HL-60 (cell line): Measurements from ENCODE around the gene RTL10.

Source experiments
- DNase-seq, 2 experiments: peaks; one replicate each; pipeline ENCODE4 v3.0.0-alpha.2; 2010 to 2020; ENCODE audit warnings: low read depth in 1 of 2, low spot score in 1 of 2
- H3K27ac ChIP-seq: fragments of 250-450 bp; sonication (Bioruptor Pico); replicated peaks from 2 replicates; pipeline ENCODE4 v1.5.1; 2020; ENCODE audit warnings: mild to moderate bottlenecking, moderate library complexity
- H3K27me3 ChIP-seq: fragments of 250-450 bp; sonication (Bioruptor Pico); 2 replicates; pipeline ENCODE4 v1.5.1; 2021; ENCODE audit warnings: mild to moderate bottlenecking, moderate library complexity; ENCODE audit not compliant: insufficient read depth, poor library complexity, severe bottlenecking
- H3K4me3 ChIP-seq: replicated peaks from 2 replicates; pipeline ENCODE4 v1.5.1; 2011; ENCODE audit warnings: mild to moderate bottlenecking, control low read depth, low read length; ENCODE audit not compliant: insufficient read depth
- GABPA ChIP-seq: IDR thresholded peaks from 2 replicates; pipeline ENCODE4 v1.6.1; 2012; ENCODE audit warnings: low read depth
- POLR2AphosphoS5 ChIP-seq: IDR thresholded peaks from 2 replicates; pipeline ENCODE4 v1.6.1; 2012; ENCODE audit warnings: low read depth
- SPI1 ChIP-seq: IDR thresholded peaks from 2 replicates; pipeline ENCODE4 v1.6.1; 2012; ENCODE audit warnings: low read depth, mild to moderate bottlenecking, borderline replicate concordance
- TF ChIP-seq, protein P1 (sequence below): IDR thresholded peaks from 2 replicates; pipeline ENCODE4 v1.6.1; 2012; ENCODE audit warnings: low read depth; ENCODE audit not compliant: insufficient replicate concordance
- TF ChIP-seq, protein P2 (sequence below): IDR thresholded peaks from one replicate; pipeline ENCODE4 v1.5.1; 2011; ENCODE audit warnings: low read length, control low read depth, inconsistent platforms; ENCODE audit not compliant: insufficient read depth

Gene RTL10

DNA sequence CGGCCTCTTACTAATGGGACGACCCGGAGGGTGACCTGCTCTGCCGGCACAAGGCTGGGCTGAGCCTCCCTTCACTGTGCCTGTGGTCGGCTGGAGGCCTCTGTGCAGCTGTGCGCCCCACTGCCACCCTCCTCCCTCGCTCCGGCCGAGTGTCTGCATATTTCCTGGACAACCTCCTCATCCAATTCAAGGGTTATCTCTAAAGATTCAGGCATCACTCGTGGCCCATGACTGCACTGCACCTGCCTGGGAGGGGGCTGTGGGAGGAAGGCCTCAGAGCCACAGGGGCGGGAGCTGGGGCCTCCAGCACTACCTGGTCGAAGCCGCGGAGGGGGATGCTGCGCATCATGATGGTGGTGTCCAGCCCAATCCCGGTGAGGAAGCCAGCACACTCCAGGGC is 43.1 kb upstream of the RTL10 start:
- DNase-seq: no peak
- no peak overlapping the region for H3K27ac ChIP-seq
- no peaks in the 10 kb centered on the region for H3K27me3 ChIP-seq
- no peak overlapping the region for H3K4me3 ChIP-seq
- TF ChIP-seq SPI1: no peak
- TF ChIP-seq, protein P1, sequence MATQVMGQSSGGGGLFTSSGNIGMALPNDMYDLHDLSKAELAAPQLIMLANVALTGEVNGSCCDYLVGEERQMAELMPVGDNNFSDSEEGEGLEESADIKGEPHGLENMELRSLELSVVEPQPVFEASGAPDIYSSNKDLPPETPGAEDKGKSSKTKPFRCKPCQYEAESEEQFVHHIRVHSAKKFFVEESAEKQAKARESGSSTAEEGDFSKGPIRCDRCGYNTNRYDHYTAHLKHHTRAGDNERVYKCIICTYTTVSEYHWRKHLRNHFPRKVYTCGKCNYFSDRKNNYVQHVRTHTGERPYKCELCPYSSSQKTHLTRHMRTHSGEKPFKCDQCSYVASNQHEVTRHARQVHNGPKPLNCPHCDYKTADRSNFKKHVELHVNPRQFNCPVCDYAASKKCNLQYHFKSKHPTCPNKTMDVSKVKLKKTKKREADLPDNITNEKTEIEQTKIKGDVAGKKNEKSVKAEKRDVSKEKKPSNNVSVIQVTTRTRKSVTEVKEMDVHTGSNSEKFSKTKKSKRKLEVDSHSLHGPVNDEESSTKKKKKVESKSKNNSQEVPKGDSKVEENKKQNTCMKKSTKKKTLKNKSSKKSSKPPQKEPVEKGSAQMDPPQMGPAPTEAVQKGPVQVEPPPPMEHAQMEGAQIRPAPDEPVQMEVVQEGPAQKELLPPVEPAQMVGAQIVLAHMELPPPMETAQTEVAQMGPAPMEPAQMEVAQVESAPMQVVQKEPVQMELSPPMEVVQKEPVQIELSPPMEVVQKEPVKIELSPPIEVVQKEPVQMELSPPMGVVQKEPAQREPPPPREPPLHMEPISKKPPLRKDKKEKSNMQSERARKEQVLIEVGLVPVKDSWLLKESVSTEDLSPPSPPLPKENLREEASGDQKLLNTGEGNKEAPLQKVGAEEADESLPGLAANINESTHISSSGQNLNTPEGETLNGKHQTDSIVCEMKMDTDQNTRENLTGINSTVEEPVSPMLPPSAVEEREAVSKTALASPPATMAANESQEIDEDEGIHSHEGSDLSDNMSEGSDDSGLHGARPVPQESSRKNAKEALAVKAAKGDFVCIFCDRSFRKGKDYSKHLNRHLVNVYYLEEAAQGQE: no peak
- no peak for TF ChIP-seq GABPA
- no peak for TF ChIP-seq POLR2AphosphoS5
- TF ChIP-seq, protein P2, sequence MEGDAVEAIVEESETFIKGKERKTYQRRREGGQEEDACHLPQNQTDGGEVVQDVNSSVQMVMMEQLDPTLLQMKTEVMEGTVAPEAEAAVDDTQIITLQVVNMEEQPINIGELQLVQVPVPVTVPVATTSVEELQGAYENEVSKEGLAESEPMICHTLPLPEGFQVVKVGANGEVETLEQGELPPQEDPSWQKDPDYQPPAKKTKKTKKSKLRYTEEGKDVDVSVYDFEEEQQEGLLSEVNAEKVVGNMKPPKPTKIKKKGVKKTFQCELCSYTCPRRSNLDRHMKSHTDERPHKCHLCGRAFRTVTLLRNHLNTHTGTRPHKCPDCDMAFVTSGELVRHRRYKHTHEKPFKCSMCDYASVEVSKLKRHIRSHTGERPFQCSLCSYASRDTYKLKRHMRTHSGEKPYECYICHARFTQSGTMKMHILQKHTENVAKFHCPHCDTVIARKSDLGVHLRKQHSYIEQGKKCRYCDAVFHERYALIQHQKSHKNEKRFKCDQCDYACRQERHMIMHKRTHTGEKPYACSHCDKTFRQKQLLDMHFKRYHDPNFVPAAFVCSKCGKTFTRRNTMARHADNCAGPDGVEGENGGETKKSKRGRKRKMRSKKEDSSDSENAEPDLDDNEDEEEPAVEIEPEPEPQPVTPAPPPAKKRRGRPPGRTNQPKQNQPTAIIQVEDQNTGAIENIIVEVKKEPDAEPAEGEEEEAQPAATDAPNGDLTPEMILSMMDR: no peak

DNA sequence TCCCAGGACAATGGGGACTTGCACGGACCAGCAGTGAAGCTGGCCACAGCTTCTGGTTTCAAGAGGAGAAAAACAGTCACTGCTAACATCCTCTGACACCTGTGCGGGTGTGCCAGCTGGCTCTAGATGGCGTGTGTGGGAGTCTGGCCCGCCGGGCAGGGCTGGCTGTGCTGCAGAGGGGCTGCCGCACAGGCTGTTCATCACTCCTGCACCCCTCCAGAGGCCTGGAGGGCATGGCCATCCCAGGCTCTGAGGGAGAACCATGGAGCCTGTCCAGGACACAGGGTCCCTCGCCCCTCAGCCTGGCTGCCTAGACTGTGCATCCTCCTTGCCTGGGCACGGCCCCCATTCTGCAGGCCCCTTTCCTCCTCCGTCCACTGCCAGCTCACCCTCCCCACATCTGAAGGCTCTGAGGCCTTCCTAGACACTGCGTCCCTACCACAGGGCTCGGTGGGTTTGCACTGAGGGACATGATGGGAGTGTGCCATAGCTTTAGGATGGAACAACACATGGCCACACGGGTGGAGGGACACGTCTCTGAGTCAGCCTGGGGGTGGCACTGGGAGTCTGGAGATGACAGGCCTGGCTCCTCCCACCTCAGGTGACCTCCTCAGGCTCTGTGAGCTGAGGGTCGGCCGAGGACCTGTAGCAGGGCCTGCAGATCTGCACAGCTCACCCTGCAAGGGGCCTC is 42.1 kb upstream of the RTL10 start:
- TF ChIP-seq, protein P1: no peak
- TF ChIP-seq SPI1: no peak
- TF ChIP-seq POLR2AphosphoS5: no peak
- TF ChIP-seq GABPA: no peak
- TF ChIP-seq, protein P2: no peak
- Histone ChIP-seq H3K27me3 (no peaks in the 10 kb centered on the region), H3K4me3 (no peak overlapping the region), H3K27ac (no peak overlapping the region)
- DNase-seq: no peak

DNA sequence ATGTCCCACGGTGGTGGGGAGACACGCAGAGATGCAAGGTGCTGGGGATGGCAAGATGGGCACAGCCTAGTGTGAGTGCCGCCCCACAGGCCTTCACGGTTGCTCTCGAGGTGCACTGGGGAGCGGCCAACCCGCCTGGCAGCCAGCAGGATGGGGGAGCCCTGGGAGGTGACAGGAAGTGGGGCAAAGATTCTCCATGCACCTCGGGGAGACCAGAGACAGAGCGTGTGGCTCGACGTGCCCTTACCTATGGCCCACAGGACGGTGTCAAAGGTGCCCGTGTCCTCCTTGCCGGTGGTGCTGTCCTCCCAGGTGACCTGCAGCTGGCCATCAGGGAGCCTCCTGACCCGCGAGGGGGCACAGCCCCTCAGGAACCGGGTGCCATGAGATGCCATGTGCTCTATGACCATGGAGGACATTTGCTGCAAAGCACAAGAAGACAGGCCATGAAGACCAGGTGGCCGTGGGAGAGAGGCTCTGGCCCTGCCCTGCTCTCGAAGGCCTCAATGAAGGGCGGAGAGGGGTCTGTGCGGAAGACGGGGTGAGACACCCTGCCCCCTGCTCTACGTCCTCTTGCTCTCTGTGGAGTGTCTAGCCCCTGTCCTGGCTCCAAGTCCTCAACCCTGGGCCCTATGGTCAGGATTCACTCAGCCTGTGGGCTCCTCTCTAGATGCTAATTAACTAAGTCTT is 40.6 kb upstream of the RTL10 start:
- Histone ChIP-seq H3K27me3 (no peaks in the 10 kb centered on the region), H3K4me3 (no peak overlapping the region), H3K27ac (no peak overlapping the region)
- DNase-seq: no peak
- TF ChIP-seq, protein P2: no peak
- TF ChIP-seq POLR2AphosphoS5: no peak
